ENCODE data around the gene CRMP1.

- no peak for TF ChIP-seq CTCF (IDR thresholded peaks at IDR 0.05 in 4 of 5, conservative IDR thresholded peaks at IDR 0.05 in 1 of 5)
- TF ChIP-seq POLR2A (IDR thresholded peaks at IDR 0.05) = no peak
These were observed 8.0 kb upstream of the CRMP1 start for GRCh38 chr4:5900844-5901243.

All from gastrocnemius medialis (tissue), 4 donors.